GM06990 (cell line): ENCODE measurements around the gene MORC2.
A peak's percentile ranks its signal among the peaks of the same experiment; 100 is the strongest.

Source experiments
- DNase-seq: peaks from one replicate; pipeline ENCODE4 v3.0.0-alpha.2; 2011; ENCODE audit not compliant: insufficient read length; ENCODE audit errors: extremely low read depth
- H3K27me3 ChIP-seq: replicated peaks from 2 replicates; pipeline ENCODE4 v1.6.0; 2011; ENCODE audit warnings: low read length; ENCODE audit not compliant: control insufficient read depth, insufficient read depth
- H3K36me3 ChIP-seq: 2 replicates; pipeline ENCODE4 v1.5.1; 2011; ENCODE audit warnings: low read length; ENCODE audit not compliant: control insufficient read depth, insufficient read depth
- H3K4me3 ChIP-seq: replicated peaks from 2 replicates; pipeline ENCODE4 v1.5.1; 2011; ENCODE audit warnings: low read depth, mild to moderate bottlenecking, control low read depth, low read length
- CTCF ChIP-seq: IDR thresholded peaks from 2 replicates; pipeline ENCODE4 v1.5.1; 2011; ENCODE audit warnings: low read length, control low read depth, mild to moderate bottlenecking, inconsistent platforms; ENCODE audit not compliant: insufficient read depth, poor library complexity, severe bottlenecking

The MORC2 gene

GRCh38 chr22:30968924-30969531 is 454 bp upstream of the MORC2 start, which contains the start of gene TUG1:
TSS of gene TUG1 (plus strand) at chr22:30969265.
- H3K36me3 ChIP-seq = peaks cover 10% of the 10 kb centered on the region
- DNase-seq = peak; percentile 97
- H3K27me3 ChIP-seq = no peaks in the 10 kb centered on the region
- TF ChIP-seq CTCF = no peak
- H3K4me3 ChIP-seq = peak within 1 kb of the TSS; percentile 79

GRCh38 chr22:30964858-30965257 is 3.7 kb downstream of the MORC2 start:
- no peak for TF ChIP-seq CTCF
- Histone ChIP-seq H3K36me3 (no peaks in the 10 kb centered on the region), H3K27me3 (no peaks in the 10 kb centered on the region), H3K4me3 (no peak overlapping the region)
- no peak for DNase-seq

DNA sequence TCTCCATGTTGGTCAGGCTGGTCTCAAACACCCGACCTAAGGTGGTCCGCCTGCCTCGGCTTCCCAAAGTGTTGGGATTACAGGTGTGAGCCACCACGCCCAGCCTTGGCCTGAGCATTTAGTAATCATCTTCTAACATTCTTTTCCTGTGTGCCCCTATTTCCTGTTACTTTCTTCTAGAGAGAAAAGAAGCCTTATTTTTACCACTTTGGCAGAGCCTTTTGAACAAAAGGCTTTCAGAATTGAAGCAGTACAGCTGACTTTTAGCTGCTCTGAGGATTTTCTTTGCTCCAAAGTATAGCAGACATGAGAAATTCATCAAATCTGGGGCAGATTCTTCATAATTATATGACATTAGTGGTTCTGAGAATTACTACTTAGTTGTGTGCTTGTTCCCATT is 13.4 kb downstream of the MORC2 start:
- Histone ChIP-seq H3K4me3 (no peak overlapping the region), H3K27me3 (no peaks in the 10 kb centered on the region), H3K36me3 (peaks cover 4% of the 10 kb centered on the region)
- no peak for TF ChIP-seq CTCF
- DNase-seq = no peak

DNA sequence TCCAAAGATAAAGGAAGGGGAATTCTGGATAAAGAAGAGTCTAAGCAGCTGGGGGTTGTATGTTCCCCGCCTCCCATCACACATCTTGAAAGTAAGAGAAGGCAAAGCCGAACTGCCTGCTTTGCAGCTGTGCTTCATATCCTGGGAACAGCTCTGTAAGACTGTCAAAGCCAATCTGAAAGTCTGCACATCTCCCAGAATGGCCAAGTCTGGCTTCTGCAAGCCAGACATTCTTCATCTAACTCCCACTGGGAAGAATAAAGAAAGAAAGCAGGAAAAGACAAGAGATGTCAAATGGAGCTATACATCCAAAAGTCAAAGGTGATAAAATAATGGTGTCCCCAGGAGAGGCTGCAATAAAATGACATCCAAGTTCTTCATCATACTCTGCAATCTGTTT is 15.4 kb downstream of the MORC2 start:
- Histone ChIP-seq H3K4me3 (no peak overlapping the region), H3K36me3 (peaks cover 7% of the 10 kb centered on the region), H3K27me3 (no peaks in the 10 kb centered on the region)
- no peak for TF ChIP-seq CTCF
- no peak for DNase-seq

DNA sequence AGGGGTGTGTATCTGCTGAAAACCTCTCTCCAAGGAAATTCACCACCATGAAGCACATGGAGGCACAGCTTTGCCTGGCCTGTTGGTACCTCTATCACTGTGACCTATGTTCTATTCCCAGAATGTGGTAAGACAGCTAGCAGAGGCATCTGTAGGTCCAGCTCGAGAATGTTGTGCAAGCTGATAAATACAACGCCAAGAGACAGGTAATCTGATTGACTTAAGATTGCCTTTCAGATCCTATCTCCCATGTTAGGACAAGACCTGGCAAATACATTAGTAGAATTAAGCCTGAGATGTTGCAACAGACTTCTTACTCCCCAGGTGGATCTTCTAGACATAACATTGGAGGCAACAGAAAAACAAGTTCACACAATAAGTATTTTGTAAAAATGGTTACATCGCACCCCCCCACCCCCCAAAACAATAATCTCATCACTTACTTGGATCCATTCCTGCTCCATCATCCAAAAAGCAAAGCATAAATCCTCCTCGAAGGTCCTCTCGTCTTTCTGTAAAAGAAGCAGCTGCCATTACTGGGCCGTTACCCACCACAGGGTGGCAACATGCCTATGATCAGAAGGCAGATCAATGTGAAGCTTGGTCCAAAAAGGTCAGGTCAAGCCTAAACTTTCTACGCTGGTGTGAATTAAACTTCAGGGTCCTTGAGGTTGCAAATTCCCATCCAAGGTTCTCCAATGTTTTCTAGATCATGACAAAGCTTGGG is 18.5 kb downstream of the MORC2 start:
- Histone ChIP-seq H3K36me3 (peaks cover 6% of the 10 kb centered on the region), H3K4me3 (no peak overlapping the region), H3K27me3 (no peaks in the 10 kb centered on the region)
- DNase-seq = no peak
- no peak for TF ChIP-seq CTCF
